ENCODE data around the gene SAFB2.

The SAFB2 gene

GRCh38 chr19:5593343-5594255 is 29.0 kb downstream of the SAFB2 start:
- H3K4me1 ChIP-seq (ENCODE audit: control insufficient read depth in 2 of 2, insufficient read depth in 2 of 2, low read length in 2 of 2): no peaks in the 10 kb centered on the region
- H3K9me3 ChIP-seq (ENCODE audit: control insufficient read depth in 2 of 2, low read length in 2 of 2): no peaks in the 10 kb centered on the region
- H3K36me3 ChIP-seq (ENCODE audit: control insufficient read depth in 2 of 2, insufficient read depth in 2 of 2, low read length in 2 of 2): peaks cover 89% of the 10 kb centered on the region in 2 donors
- no peak overlapping the region for H3K9ac ChIP-seq (ENCODE audit: low read depth in 1 of 2, low read length in 2 of 2)
- no peaks in the 10 kb centered on the region for H3K27me3 ChIP-seq (ENCODE audit: control insufficient read depth in 2 of 2, insufficient read depth in 2 of 2, low read length in 2 of 2)
- H3K27ac ChIP-seq (ENCODE audit: low read depth in 2 of 2, low read length in 2 of 2): no peak overlapping the region
- H3K4me3 ChIP-seq (ENCODE audit: low read length in 2 of 2): no peak overlapping the region

GRCh38 chr19:5592531-5593342 is 29.8 kb downstream of the SAFB2 start:
- peaks cover 89 to 91% of the 10 kb centered on the region in 2 donors for H3K36me3 ChIP-seq (ENCODE audit: control insufficient read depth in 2 of 2, insufficient read depth in 2 of 2, low read length in 2 of 2)
- H3K27me3 ChIP-seq (ENCODE audit: control insufficient read depth in 2 of 2, insufficient read depth in 2 of 2, low read length in 2 of 2): no peaks in the 10 kb centered on the region
- no peak overlapping the region for H3K4me3 ChIP-seq (ENCODE audit: low read length in 2 of 2)

GRCh38 chr19:5591476-5591875 is 31.1 kb downstream of the SAFB2 start:
- Histone ChIP-seq H3K27me3 (ENCODE audit: control insufficient read depth in 2 of 2, insufficient read depth in 2 of 2, low read length in 2 of 2) (no peaks in the 10 kb centered on the region), H3K9ac (ENCODE audit: low read depth in 1 of 2, low read length in 2 of 2) (no peak overlapping the region), H3K27ac (ENCODE audit: low read depth in 2 of 2, low read length in 2 of 2) (no peak overlapping the region), H3K4me1 (ENCODE audit: control insufficient read depth in 2 of 2, insufficient read depth in 2 of 2, low read length in 2 of 2) (no peaks in the 10 kb centered on the region), H3K36me3 (ENCODE audit: control insufficient read depth in 2 of 2, insufficient read depth in 2 of 2, low read length in 2 of 2) (peaks cover 86 to 92% of the 10 kb centered on the region in 2 donors), H3K9me3 (ENCODE audit: control insufficient read depth in 2 of 2, low read length in 2 of 2) (no peaks in the 10 kb centered on the region), H3K4me3 (ENCODE audit: low read length in 2 of 2) (no peak overlapping the region)

More at GRCh38 chr19:5592531-5593342, 29.8 kb downstream of the SAFB2 start:
- H3K9ac ChIP-seq (ENCODE audit: low read depth in 1 of 2, low read length in 2 of 2): no peak overlapping the region
- H3K4me1 ChIP-seq (ENCODE audit: control insufficient read depth in 2 of 2, insufficient read depth in 2 of 2, low read length in 2 of 2): no peaks in the 10 kb centered on the region
- H3K9me3 ChIP-seq (ENCODE audit: control insufficient read depth in 2 of 2, low read length in 2 of 2): no peaks in the 10 kb centered on the region
- H3K27ac ChIP-seq (ENCODE audit: low read depth in 2 of 2, low read length in 2 of 2): no peak overlapping the region

- Histone ChIP-seq H3K9ac (ENCODE audit: low read depth in 1 of 2, low read length in 2 of 2) (no peak overlapping the region), H3K27ac (ENCODE audit: low read depth in 2 of 2, low read length in 2 of 2) (no peak overlapping the region), H3K9me3 (ENCODE audit: control insufficient read depth in 2 of 2, low read length in 2 of 2) (no peaks in the 10 kb centered on the region), H3K27me3 (ENCODE audit: control insufficient read depth in 2 of 2, insufficient read depth in 2 of 2, low read length in 2 of 2) (no peaks in the 10 kb centered on the region), H3K4me3 (ENCODE audit: low read length in 2 of 2) (no peak overlapping the region), H3K36me3 (ENCODE audit: control insufficient read depth in 2 of 2, insufficient read depth in 2 of 2, low read length in 2 of 2) (peaks cover 84 to 89% of the 10 kb centered on the region in 2 donors), H3K4me1 (ENCODE audit: control insufficient read depth in 2 of 2, insufficient read depth in 2 of 2, low read length in 2 of 2) (no peaks in the 10 kb centered on the region)
Measured at GRCh38 chr19:5590865-5591154, 31.8 kb downstream of the SAFB2 start.

- Histone ChIP-seq H3K27me3 (ENCODE audit: control insufficient read depth in 2 of 2, insufficient read depth in 2 of 2, low read length in 2 of 2) (no peaks in the 10 kb centered on the region), H3K36me3 (ENCODE audit: control insufficient read depth in 2 of 2, insufficient read depth in 2 of 2, low read length in 2 of 2) (peaks cover 80 to 84% of the 10 kb centered on the region in 2 donors), H3K9me3 (ENCODE audit: control insufficient read depth in 2 of 2, low read length in 2 of 2) (no peaks in the 10 kb centered on the region), H3K27ac (ENCODE audit: low read depth in 2 of 2, low read length in 2 of 2) (no peak overlapping the region), H3K9ac (ENCODE audit: low read depth in 1 of 2, low read length in 2 of 2) (no peak overlapping the region), H3K4me3 (ENCODE audit: low read length in 2 of 2) (no peak overlapping the region), H3K4me1 (ENCODE audit: control insufficient read depth in 2 of 2, insufficient read depth in 2 of 2, low read length in 2 of 2) (no peaks in the 10 kb centered on the region)
Measured at GRCh38 chr19:5590151-5590864, 32.3 kb downstream of the SAFB2 start.

GRCh38 chr19:5588906-5589676 is 33.5 kb downstream of the SAFB2 start:
- H3K36me3 ChIP-seq (ENCODE audit: control insufficient read depth in 2 of 2, insufficient read depth in 2 of 2, low read length in 2 of 2): peaks cover 72 to 73% of the 10 kb centered on the region in 2 donors

GRCh38 chr19:5588441-5588840 is 34.1 kb downstream of the SAFB2 start:
- Histone ChIP-seq H3K9ac (ENCODE audit: low read depth in 1 of 2, low read length in 2 of 2) (no peak overlapping the region), H3K27me3 (ENCODE audit: control insufficient read depth in 2 of 2, insufficient read depth in 2 of 2, low read length in 2 of 2) (no peaks in the 10 kb centered on the region), H3K4me3 (ENCODE audit: low read length in 2 of 2) (no peak overlapping the region), H3K36me3 (ENCODE audit: control insufficient read depth in 2 of 2, insufficient read depth in 2 of 2, low read length in 2 of 2) (peaks cover 66 to 67% of the 10 kb centered on the region in 2 donors), H3K27ac (ENCODE audit: low read depth in 2 of 2, low read length in 2 of 2) (no peak overlapping the region), H3K4me1 (ENCODE audit: control insufficient read depth in 2 of 2, insufficient read depth in 2 of 2, low read length in 2 of 2) (no peaks in the 10 kb centered on the region), H3K9me3 (ENCODE audit: control insufficient read depth in 2 of 2, low read length in 2 of 2) (no peaks in the 10 kb centered on the region)

More at GRCh38 chr19:5588906-5589676, 33.5 kb downstream of the SAFB2 start:
- no peaks in the 10 kb centered on the region for H3K4me1 ChIP-seq (ENCODE audit: control insufficient read depth in 2 of 2, insufficient read depth in 2 of 2, low read length in 2 of 2)
- H3K9ac ChIP-seq (ENCODE audit: low read depth in 1 of 2, low read length in 2 of 2): no peak overlapping the region
- H3K27me3 ChIP-seq (ENCODE audit: control insufficient read depth in 2 of 2, insufficient read depth in 2 of 2, low read length in 2 of 2): no peaks in the 10 kb centered on the region
- no peak overlapping the region for H3K27ac ChIP-seq (ENCODE audit: low read depth in 2 of 2, low read length in 2 of 2)
- H3K4me3 ChIP-seq (ENCODE audit: low read length in 2 of 2): no peak overlapping the region
- H3K9me3 ChIP-seq (ENCODE audit: control insufficient read depth in 2 of 2, low read length in 2 of 2): no peaks in the 10 kb centered on the region

GRCh38 chr19:5587661-5588060 is 34.9 kb downstream of the SAFB2 start:
- Histone ChIP-seq H3K9ac (ENCODE audit: low read depth in 1 of 2, low read length in 2 of 2) (no peak overlapping the region), H3K27me3 (ENCODE audit: control insufficient read depth in 2 of 2, insufficient read depth in 2 of 2, low read length in 2 of 2) (no peaks in the 10 kb centered on the region), H3K4me3 (ENCODE audit: low read length in 2 of 2) (no peak overlapping the region), H3K9me3 (ENCODE audit: control insufficient read depth in 2 of 2, low read length in 2 of 2) (no peaks in the 10 kb centered on the region), H3K27ac (ENCODE audit: low read depth in 2 of 2, low read length in 2 of 2) (no peak overlapping the region), H3K36me3 (ENCODE audit: control insufficient read depth in 2 of 2, insufficient read depth in 2 of 2, low read length in 2 of 2) (peaks cover 58 to 59% of the 10 kb centered on the region in 2 donors), H3K4me1 (ENCODE audit: control insufficient read depth in 2 of 2, insufficient read depth in 2 of 2, low read length in 2 of 2) (no peaks in the 10 kb centered on the region)

- no peak overlapping the region for H3K9ac ChIP-seq (ENCODE audit: low read depth in 1 of 2, low read length in 2 of 2)
- H3K4me3 ChIP-seq (ENCODE audit: low read length in 2 of 2): no peak overlapping the region
- peaks cover 0 to under 1% of the 10 kb centered on the region in 2 donors for H3K4me1 ChIP-seq (ENCODE audit: control insufficient read depth in 2 of 2, insufficient read depth in 2 of 2, low read length in 2 of 2)
- H3K27ac ChIP-seq (ENCODE audit: low read depth in 2 of 2, low read length in 2 of 2): no peak overlapping the region
- no peaks in the 10 kb centered on the region for H3K27me3 ChIP-seq (ENCODE audit: control insufficient read depth in 2 of 2, insufficient read depth in 2 of 2, low read length in 2 of 2)
- peaks cover 52 to 54% of the 10 kb centered on the region in 2 donors for H3K36me3 ChIP-seq (ENCODE audit: control insufficient read depth in 2 of 2, insufficient read depth in 2 of 2, low read length in 2 of 2)
- no peaks in the 10 kb centered on the region for H3K9me3 ChIP-seq (ENCODE audit: control insufficient read depth in 2 of 2, low read length in 2 of 2)
Measured at GRCh38 chr19:5587071-5587455, 35.5 kb downstream of the SAFB2 start.
